GM10266 (cell line): ENCODE measurements around the gene MED12.

Source experiments
- DNase-seq: peaks from one replicate; pipeline ENCODE4 v3.0.0; 2012; ENCODE audit errors: extremely low spot score
- TF ChIP-seq, protein P1 (sequence below): IDR thresholded peaks from 2 replicates; pipeline ENCODE4 v1.5.1; 2012; ENCODE audit warnings: mild to moderate bottlenecking, low read depth; ENCODE audit not compliant: control insufficient read depth, insufficient read depth; ENCODE audit errors: missing control alignments

The MED12 gene

DNA sequence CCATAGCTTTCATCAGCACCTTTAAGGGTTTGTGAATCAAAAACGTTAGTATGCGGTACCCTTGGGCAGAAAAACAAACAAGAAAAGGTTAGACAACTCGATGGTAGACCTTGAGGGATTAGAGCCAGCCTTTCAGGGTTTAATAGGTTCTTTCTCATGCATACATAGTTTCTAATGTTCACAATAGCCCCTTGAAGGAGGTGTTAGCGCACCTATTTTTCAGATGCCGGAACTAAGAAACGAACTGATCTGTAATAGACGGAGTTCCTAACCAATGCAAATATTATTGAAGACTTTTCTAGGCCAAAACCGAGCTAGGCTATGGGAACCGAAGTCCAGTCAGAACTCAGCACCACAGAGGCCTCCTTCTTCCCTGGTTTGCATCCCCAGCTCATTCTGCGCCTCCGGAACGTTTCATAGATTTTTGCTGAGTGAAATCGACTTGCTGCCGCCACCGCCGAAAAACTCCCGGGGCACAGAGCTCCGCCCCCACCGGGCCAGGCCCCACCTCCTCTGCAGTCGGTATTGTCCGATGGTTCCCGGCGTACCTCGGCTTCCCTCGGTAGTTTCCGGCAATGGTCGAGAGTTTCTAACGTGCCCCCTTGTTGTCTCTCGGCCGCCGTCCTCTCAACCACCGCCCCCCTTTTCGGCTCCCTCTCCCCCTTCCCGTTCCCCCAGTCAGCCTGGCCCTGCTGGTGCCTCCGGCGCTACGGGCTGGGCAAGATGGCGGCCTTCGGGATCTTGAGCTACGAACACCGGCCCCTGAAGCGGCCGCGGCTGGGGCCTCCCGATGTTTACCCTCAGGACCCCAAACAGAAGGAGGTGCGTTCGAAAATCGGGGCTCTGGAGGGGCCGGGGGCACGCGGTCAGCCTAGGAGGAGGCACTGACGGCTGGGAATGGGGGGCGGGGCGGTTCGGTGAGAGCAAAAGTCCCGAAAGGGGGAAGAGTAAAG, at the start of gene MED12:
Gene MED12 (plus strand): TSS at position 565 of the 953 bp plus-strand sequence. CDS start 159 bp downstream, at position 724.
- TF ChIP-seq, protein P1, sequence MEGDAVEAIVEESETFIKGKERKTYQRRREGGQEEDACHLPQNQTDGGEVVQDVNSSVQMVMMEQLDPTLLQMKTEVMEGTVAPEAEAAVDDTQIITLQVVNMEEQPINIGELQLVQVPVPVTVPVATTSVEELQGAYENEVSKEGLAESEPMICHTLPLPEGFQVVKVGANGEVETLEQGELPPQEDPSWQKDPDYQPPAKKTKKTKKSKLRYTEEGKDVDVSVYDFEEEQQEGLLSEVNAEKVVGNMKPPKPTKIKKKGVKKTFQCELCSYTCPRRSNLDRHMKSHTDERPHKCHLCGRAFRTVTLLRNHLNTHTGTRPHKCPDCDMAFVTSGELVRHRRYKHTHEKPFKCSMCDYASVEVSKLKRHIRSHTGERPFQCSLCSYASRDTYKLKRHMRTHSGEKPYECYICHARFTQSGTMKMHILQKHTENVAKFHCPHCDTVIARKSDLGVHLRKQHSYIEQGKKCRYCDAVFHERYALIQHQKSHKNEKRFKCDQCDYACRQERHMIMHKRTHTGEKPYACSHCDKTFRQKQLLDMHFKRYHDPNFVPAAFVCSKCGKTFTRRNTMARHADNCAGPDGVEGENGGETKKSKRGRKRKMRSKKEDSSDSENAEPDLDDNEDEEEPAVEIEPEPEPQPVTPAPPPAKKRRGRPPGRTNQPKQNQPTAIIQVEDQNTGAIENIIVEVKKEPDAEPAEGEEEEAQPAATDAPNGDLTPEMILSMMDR = no peak

DNA sequence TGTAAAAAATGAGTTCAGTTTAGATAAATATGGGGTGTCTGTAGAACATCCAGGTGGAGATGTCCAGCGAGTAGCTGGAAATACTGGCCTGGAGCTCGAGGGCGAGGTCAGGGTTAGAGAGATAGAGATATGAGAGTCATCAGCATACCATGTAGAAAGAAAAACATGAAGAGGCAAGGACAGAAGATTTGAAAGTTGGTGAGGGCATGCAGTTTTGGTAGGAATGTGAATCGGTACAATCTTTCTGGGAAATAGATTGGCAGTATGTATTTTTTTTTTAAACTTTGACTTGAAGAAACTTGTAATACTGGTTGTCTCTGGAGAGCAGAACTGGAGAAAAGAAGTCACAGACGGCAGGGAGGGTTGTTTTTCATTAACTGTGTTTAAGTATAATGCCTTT, 47.9 kb upstream of the MED12 start:
- TF ChIP-seq, protein P1 = no peak
- DNase-seq = no peak

More for the DNA sequence above, at the start of gene MED12:
- peak; percentile 75 for DNase-seq

DNA sequence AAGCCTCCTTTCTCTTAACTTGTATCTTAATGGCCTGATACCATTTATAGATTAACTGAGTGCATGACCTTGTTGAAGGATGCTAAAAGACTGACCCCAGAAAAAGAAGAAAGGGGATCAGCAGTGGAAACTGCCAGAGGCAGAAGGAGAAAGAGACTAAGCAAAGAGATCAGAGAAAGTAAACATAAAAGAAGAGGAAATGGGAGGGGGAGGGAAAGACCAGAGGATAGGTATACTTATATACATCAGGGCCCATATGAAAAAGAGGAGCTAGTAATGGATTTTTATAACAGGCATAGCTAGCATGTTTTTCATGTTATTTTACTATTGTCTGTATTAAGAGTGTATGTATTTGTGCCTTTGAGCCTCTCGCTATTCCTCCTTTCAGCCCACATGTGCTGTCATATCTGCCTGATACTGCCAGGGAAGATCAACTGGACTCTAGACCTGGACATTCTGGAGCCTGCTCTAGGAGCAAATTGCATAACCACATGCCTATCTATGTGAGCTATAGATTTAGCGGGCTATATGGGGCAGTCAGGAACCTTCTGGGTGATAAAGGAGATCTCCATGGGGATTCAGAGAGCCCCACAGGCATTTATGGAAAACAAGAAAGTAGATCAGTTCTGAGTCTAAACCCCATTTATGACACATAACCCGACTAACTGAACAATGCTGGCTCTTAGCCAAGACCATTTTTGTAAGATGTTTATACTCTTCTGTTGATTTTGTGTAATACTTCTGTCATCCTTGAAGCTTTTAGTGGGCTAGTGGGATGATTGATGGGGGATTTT, 36.9 kb upstream of the MED12 start:
- DNase-seq = no peak
- TF ChIP-seq, protein P1 = no peak

DNA sequence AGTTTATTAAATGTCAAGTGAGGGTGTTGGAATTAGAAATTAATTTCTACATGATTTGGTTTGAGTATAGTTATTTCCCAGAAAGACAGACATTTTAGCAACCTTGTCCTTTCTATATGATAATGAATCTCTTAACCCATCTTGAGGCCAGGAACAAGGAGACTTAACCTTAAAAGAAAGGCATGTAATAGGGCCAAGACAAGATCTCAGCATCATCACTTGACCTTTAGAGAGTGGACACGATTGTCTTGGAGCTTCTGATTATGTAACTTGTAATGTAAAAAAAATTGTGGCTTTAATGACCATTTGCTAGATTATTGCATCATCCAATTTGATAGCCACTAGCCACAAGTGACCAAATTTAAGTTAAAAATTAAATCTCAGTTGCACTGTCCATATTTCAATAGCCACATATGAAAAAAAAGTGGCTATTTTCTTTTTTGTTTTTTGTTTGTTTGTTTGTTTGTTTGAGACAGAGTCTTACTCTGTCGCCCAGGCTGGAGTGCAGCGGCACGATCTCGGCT, 36.2 kb upstream of the MED12 start:
- TF ChIP-seq, protein P1 = no peak
- DNase-seq = no peak

DNA sequence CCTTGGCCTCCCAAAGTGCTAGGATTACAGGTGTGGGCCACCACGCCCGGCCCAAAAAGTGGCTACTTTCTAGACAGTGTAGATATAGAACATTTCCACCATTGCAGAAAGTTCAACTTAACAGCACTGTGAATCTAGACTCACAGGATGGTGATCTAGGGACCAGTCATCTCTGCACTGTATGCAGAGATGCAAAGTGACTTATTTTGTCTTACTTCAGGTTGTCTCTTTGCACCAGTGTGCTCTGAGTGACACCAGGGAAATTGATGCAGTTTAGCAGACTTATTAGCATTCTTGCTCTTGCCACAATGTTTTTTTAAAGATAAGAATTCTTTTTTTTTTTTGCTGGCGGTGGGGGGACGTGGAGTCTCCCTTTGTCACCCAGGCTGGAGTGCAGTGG, 35.6 kb upstream of the MED12 start:
- no peak for DNase-seq
- TF ChIP-seq, protein P1 = no peak

DNA sequence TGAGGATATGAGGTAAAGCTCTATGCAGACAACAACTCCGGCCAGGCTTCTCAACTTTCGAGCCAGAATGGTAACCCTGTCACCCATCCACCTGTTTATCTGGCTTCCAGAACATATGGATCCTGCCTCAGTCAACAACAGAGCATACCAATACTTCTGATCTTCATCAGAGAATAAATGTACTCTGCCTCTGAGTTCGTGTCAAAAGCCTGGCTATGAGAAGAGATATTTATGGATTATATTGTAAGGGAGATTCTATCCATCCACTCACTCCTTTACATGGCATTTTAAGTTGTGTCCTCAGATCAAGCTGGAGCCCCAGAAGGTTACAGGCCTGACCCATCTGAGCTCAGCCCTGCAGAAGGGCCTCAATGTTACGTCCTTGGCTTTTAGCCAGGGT, 32.5 kb upstream of the MED12 start:
- no peak for DNase-seq
- TF ChIP-seq, protein P1 = no peak

DNA sequence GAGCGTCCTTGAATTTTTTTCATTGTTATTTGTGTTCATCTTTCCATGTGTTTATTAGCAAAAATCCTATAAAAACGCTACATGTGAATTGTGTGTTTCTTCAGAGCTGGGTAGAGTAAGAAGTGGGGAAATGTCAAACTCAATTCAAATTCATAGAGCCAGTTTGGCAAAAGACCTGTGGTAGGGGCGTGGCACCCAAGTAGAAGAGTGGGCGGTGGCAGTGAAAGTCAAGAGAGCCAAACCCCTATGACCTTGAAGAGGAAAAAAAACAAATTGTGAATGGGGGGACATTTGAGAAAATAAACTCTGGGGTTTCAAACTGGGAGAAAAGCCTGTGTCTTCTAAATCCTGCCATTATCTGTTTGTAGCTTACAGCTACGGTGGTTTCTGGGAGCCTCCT, 27.1 kb upstream of the MED12 start:
- TF ChIP-seq, protein P1 = no peak
- DNase-seq = no peak
